GM23248 (cell line): ENCODE results near the gene PLD5.

ENCODE experiments used
- EZH2 ChIP-seq: fragments of 200-600 bp; sonication (generic); IDR thresholded peaks from 2 replicates; pipeline ENCODE4 v1.6.1; 2018; ENCODE audit warnings: antibody characterized with exemption, mild to moderate bottlenecking; ENCODE audit not compliant: insufficient read depth, poor library complexity, severe bottlenecking
- EZH2phosphoT487 ChIP-seq: fragments of 200-600 bp; sonication (generic); IDR thresholded peaks from 2 replicates; pipeline ENCODE4 v1.6.1; 2018; ENCODE audit warnings: antibody characterized with exemption, moderate library complexity, mild to moderate bottlenecking, low read depth; ENCODE audit not compliant: insufficient read depth

GRCh38 chr1:242197907-242198820 lies 326.3 kb downstream of the PLD5 start:
- TF ChIP-seq EZH2 (no peak), EZH2phosphoT487 (no peak)
